GM12878 (cell line): ENCODE results near the gene MED4. TPM values are rescaled to one million over a fixed set of nuclear protein-coding genes. Genes with fewer than 3 reads are reported as not detected.

Experiments used
- EP300 ChIP-seq, 2 experiments: fragments of 150-350 bp in 1 of 2; IDR thresholded peaks; 2 replicates each; pipeline ENCODE4 v1.6.1; 2011 to 2012; ENCODE audit warnings: low read depth in 2 of 2, low read length in 2 of 2, borderline replicate concordance in 1 of 2, improper control_type of control experiment in 1 of 2, inconsistent platforms in 1 of 2; ENCODE audit not compliant: control insufficient read depth in 1 of 2
- FOXK2 ChIP-seq: fragments of 450-650 bp; IDR thresholded peaks from 2 replicates; pipeline ENCODE4 v1.6.1; 2017; ENCODE audit warnings: mild to moderate bottlenecking, moderate library complexity
- GATAD2B ChIP-seq: fragments of 450-650 bp; conservative IDR thresholded peaks from 2 replicates; pipeline ENCODE4 v1.6.1; 2017; ENCODE audit warnings: low read depth, mild to moderate bottlenecking, moderate library complexity
- JUND ChIP-seq: IDR thresholded peaks from 2 replicates; pipeline ENCODE4 v1.6.1; 2012; ENCODE audit warnings: low read depth, mild to moderate bottlenecking, low read length, improper control_type of control experiment, moderate library complexity
- MEF2A ChIP-seq: IDR thresholded peaks from 2 replicates; pipeline ENCODE4 v1.6.1; 2011; ENCODE audit warnings: low read depth, mild to moderate bottlenecking, low read length, moderate library complexity; ENCODE audit not compliant: insufficient read depth
- MEF2B ChIP-seq: fragments of 450-650 bp; IDR thresholded peaks from 2 replicates; pipeline ENCODE4 v1.6.1; 2018; ENCODE audit warnings: mild to moderate bottlenecking, moderate library complexity; ENCODE audit not compliant: partially characterized antibody, poor library complexity, severe bottlenecking
- MXI1 ChIP-seq: fragments of 150-350 bp; IDR thresholded peaks from 2 replicates; pipeline ENCODE4 v1.6.1; 2011; ENCODE audit warnings: low read depth, mild to moderate bottlenecking, inconsistent platforms, low read length, improper control_type of control experiment
- NFXL1 ChIP-seq: fragments of 450-650 bp; IDR thresholded peaks from 2 replicates; pipeline ENCODE4 v1.6.1; 2017; ENCODE audit warnings: antibody characterized with exemption, mild to moderate bottlenecking, borderline replicate concordance
- RBBP5 ChIP-seq: fragments of 200-600 bp; sonication (generic); conservative IDR thresholded peaks from 2 replicates; pipeline ENCODE4 v1.6.1; 2016
- SIN3A ChIP-seq: IDR thresholded peaks from 2 replicates; pipeline ENCODE4 v1.6.1; 2012; ENCODE audit warnings: low read depth, low read length, improper control_type of control experiment
- SREBF1 ChIP-seq: IDR thresholded peaks from 2 replicates; pipeline ENCODE4 v1.6.1; 2012; ENCODE audit warnings: mild to moderate bottlenecking, low read length
- SREBF2 ChIP-seq: IDR thresholded peaks from 2 replicates; pipeline ENCODE4 v1.6.1; 2012; ENCODE audit warnings: mild to moderate bottlenecking, low read length
- SRF ChIP-seq, 2 experiments: IDR thresholded peaks; 2 replicates each; pipeline ENCODE4 v1.6.1; 2011; ENCODE audit warnings: low read depth in 2 of 2, low read length in 2 of 2, mild to moderate bottlenecking in 1 of 2, moderate library complexity in 1 of 2
- TARDBP ChIP-seq: IDR thresholded peaks from 2 replicates; pipeline ENCODE4 v1.6.1; 2016; ENCODE audit warnings: borderline replicate concordance
- polyA plus RNA-seq, 11 experiments: library from polyadenylated mRNA; depleted of rRNA in 4 of 11; unstranded in 6 of 11; stranded (reverse) in 5 of 11; fragments of >200 nt; fragmentation: Nextera tagmentation in 4 of 11; fragmentation: Illumina TruSeq in 1 of 11; extraction: Ambion mirVana in 4 of 11; extraction: Trizol in 1 of 11; gene quantifications; 1 replicate in 1 of 11; 2 replicates in 10 of 11; pipeline versions ENCODE4 v1.2.1 to v1.2.3, GENCODE V29; 2011 to 2016; ENCODE audit warnings: inconsistent platforms in 2 of 11, missing spikeins in 2 of 11, low read depth in 1 of 11
- total RNA-seq, 4 experiments: library from RNA; depleted of rRNA in 3 of 4; stranded (reverse); fragments of >200 nt in 3 of 4; fragmentation: Illumina TruSeq in 1 of 4; extraction: Trizol in 1 of 4; gene quantifications; 2 replicates each; pipeline versions ENCODE4 v1.2.1 to v1.2.3, GENCODE V29; 2013 to 2021
- TF ChIP-seq, protein P1 (sequence below): IDR thresholded peaks from 2 replicates; pipeline ENCODE4 v1.6.1; 2011; ENCODE audit warnings: mild to moderate bottlenecking, low read depth, low read length, moderate library complexity; ENCODE audit not compliant: insufficient replicate concordance
- TF ChIP-seq, protein P2 (sequence below), 3 experiments: IDR thresholded peaks in 2 of 3; conservative IDR thresholded peaks in 1 of 3; 2 replicates each; pipeline ENCODE4 v1.5.1; 2011; ENCODE audit warnings: low read depth in 3 of 3, low read length in 3 of 3, mild to moderate bottlenecking in 3 of 3, control low read depth in 2 of 3, moderate library complexity in 2 of 3, inconsistent platforms in 1 of 3, mixed read lengths in 1 of 3; ENCODE audit not compliant: control insufficient read depth in 2 of 3, insufficient read depth in 1 of 3; ENCODE audit errors: extremely low read depth in 1 of 3
- TF ChIP-seq, protein P3 (sequence below): fragments of 450-650 bp; IDR thresholded peaks from 2 replicates; pipeline ENCODE4 v1.6.1; 2016; ENCODE audit warnings: mild to moderate bottlenecking
- TF ChIP-seq, protein P4 (sequence below): IDR thresholded peaks from 2 replicates; pipeline ENCODE4 v1.6.1; 2012; ENCODE audit warnings: low read depth, low read length, improper control_type of control experiment
- TF ChIP-seq, protein P5 (sequence below): fragments of 450-650 bp; IDR thresholded peaks from 2 replicates; pipeline ENCODE4 v1.6.1; 2017; ENCODE audit warnings: mild to moderate bottlenecking, moderate library complexity

The MED4 gene
- total and polyA plus RNA-seq, 10 of the 15 experiments (the other 5 are each of a cell fraction or from before 2014, with no cell fraction given): 31.5 to 117 (median 87.4) TPM

DNA sequence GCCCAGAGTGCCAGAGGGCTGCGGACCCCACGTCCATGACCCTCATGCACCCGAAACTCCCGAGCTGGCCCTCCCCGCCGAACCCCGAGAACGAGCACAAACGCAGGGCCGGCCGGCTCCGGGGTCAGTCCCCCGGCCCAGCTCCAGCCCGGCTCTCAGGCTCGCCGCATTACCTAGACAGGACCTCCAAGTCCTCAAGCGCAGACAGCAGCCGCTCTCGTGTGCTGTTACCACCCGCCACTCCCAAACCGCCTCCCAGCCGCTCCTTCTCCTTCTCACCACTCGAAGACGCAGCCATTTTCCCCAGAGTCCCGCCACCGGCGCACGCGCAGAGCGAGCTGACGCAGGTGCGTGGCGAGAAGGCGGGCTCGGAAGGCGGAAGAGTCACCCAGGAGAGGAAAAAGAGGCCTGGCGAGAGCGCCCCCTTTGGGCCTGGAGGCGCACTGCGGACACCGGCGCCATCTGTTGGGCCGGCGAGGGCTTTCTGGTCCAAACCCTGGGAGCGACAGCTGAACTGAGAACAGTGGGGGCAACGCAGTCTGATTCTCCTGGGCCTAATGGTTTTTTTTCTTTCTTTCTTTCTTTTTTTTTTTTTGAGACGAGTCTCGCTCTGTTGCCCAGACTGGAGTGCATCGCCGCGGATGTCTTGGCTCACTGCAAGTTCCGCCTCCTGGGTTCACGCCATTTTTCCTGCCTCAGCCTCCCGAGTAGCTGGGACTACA is at the start of gene MED4 (continued):
- TF ChIP-seq, protein P1, sequence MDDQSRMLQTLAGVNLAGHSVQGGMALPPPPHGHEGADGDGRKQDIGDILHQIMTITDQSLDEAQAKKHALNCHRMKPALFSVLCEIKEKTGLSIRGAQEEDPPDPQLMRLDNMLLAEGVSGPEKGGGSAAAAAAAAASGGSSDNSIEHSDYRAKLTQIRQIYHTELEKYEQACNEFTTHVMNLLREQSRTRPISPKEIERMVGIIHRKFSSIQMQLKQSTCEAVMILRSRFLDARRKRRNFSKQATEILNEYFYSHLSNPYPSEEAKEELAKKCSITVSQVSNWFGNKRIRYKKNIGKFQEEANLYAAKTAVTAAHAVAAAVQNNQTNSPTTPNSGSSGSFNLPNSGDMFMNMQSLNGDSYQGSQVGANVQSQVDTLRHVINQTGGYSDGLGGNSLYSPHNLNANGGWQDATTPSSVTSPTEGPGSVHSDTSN: no peak
- TF ChIP-seq MXI1: no peak
- TF ChIP-seq EP300 (IDR thresholded peaks at IDR 0.05; ENCODE audit: borderline replicate concordance in 1 of 2, control insufficient read depth in 1 of 2, low read depth in 2 of 2, low read length in 2 of 2): no peak
- TF ChIP-seq MEF2A: 0 out of 2 replicates have a peak, but pooled peaks have one; percentile 40
- TF ChIP-seq GATAD2B: 0 out of 2 replicates have a peak, but pooled peaks have one; percentile 40
- no peak for TF ChIP-seq SIN3A
- no peak for TF ChIP-seq SREBF1
- TF ChIP-seq, protein P2, sequence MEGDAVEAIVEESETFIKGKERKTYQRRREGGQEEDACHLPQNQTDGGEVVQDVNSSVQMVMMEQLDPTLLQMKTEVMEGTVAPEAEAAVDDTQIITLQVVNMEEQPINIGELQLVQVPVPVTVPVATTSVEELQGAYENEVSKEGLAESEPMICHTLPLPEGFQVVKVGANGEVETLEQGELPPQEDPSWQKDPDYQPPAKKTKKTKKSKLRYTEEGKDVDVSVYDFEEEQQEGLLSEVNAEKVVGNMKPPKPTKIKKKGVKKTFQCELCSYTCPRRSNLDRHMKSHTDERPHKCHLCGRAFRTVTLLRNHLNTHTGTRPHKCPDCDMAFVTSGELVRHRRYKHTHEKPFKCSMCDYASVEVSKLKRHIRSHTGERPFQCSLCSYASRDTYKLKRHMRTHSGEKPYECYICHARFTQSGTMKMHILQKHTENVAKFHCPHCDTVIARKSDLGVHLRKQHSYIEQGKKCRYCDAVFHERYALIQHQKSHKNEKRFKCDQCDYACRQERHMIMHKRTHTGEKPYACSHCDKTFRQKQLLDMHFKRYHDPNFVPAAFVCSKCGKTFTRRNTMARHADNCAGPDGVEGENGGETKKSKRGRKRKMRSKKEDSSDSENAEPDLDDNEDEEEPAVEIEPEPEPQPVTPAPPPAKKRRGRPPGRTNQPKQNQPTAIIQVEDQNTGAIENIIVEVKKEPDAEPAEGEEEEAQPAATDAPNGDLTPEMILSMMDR (IDR thresholded peaks at IDR 0.05 in 2 of 3, conservative IDR thresholded peaks at IDR 0.05 in 1 of 3; ENCODE audit: control insufficient read depth in 2 of 3, extremely low read depth in 1 of 3, insufficient read depth in 1 of 3, low read depth in 3 of 3, low read length in 3 of 3): peak; percentile 99 to 100 (median 99); a peak in 5 of 6 replicates
- TF ChIP-seq MEF2B: peak; percentile 45
- peak in 1 of 2 experiments; percentile 51; a peak in 1 of 4 replicates for TF ChIP-seq SRF (IDR thresholded peaks at IDR 0.05; ENCODE audit: low read depth in 2 of 2, low read length in 2 of 2)
- TF ChIP-seq JUND: peak; percentile 48
- no peak for TF ChIP-seq RBBP5
- TF ChIP-seq NFXL1: no peak
- TF ChIP-seq, protein P3, sequence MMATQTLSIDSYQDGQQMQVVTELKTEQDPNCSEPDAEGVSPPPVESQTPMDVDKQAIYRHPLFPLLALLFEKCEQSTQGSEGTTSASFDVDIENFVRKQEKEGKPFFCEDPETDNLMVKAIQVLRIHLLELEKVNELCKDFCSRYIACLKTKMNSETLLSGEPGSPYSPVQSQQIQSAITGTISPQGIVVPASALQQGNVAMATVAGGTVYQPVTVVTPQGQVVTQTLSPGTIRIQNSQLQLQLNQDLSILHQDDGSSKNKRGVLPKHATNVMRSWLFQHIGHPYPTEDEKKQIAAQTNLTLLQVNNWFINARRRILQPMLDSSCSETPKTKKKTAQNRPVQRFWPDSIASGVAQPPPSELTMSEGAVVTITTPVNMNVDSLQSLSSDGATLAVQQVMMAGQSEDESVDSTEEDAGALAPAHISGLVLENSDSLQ: peak; percentile 77
- TF ChIP-seq, protein P4, sequence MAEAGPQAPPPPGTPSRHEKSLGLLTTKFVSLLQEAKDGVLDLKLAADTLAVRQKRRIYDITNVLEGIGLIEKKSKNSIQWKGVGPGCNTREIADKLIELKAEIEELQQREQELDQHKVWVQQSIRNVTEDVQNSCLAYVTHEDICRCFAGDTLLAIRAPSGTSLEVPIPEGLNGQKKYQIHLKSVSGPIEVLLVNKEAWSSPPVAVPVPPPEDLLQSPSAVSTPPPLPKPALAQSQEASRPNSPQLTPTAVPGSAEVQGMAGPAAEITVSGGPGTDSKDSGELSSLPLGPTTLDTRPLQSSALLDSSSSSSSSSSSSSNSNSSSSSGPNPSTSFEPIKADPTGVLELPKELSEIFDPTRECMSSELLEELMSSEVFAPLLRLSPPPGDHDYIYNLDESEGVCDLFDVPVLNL: no peak
- no peak for TF ChIP-seq SREBF2
- no peak for TF ChIP-seq FOXK2
- no peak for TF ChIP-seq TARDBP
- TF ChIP-seq, protein P5, sequence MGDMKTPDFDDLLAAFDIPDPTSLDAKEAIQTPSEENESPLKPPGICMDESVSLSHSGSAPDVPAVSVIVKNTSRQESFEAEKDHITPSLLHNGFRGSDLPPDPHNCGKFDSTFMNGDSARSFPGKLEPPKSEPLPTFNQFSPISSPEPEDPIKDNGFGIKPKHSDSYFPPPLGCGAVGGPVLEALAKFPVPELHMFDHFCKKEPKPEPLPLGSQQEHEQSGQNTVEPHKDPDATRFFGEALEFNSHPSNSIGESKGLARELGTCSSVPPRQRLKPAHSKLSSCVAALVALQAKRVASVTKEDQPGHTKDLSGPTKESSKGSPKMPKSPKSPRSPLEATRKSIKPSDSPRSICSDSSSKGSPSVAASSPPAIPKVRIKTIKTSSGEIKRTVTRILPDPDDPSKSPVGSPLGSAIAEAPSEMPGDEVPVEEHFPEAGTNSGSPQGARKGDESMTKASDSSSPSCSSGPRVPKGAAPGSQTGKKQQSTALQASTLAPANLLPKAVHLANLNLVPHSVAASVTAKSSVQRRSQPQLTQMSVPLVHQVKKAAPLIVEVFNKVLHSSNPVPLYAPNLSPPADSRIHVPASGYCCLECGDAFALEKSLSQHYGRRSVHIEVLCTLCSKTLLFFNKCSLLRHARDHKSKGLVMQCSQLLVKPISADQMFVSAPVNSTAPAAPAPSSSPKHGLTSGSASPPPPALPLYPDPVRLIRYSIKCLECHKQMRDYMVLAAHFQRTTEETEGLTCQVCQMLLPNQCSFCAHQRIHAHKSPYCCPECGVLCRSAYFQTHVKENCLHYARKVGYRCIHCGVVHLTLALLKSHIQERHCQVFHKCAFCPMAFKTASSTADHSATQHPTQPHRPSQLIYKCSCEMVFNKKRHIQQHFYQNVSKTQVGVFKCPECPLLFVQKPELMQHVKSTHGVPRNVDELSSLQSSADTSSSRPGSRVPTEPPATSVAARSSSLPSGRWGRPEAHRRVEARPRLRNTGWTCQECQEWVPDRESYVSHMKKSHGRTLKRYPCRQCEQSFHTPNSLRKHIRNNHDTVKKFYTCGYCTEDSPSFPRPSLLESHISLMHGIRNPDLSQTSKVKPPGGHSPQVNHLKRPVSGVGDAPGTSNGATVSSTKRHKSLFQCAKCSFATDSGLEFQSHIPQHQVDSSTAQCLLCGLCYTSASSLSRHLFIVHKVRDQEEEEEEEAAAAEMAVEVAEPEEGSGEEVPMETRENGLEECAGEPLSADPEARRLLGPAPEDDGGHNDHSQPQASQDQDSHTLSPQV: peak; percentile 90
